B cell (primary cell): Measurements from ENCODE around the gene TMEM234. TPM values are rescaled to one million over a fixed set of nuclear protein-coding genes. Genes with fewer than 3 reads are reported as not detected.

Experiments used
- ATAC-seq: fragments of 200-7000 bp; cut with Tn5 transposase; one replicate; pipeline ENCODE4 v1.10.0; 2021; ENCODE audit warnings: low read depth, mild to moderate bottlenecking, moderate number of reproducible peaks, moderate library complexity
- CTCF ChIA-PET: fragments of 350-600 bp; sonication (Branson Sonifier 250); formaldehyde crosslinking; loops from one replicate; lab custom pipeline; 2021; ENCODE audit warnings: antibody characterized with exemption, inconsistent platforms; lab: Charles Lee
- POLR2A ChIA-PET: fragments of 350-600 bp; sonication (Branson Sonifier 250); formaldehyde crosslinking; loops from one replicate; lab custom pipeline; 2021; ENCODE audit warnings: antibody characterized with exemption; lab: Charles Lee
- DNase-seq: peaks from one replicate; pipeline ENCODE4 v3.0.0; 2013
- H2AFZ ChIP-seq: 2 replicates; pipeline ENCODE4 v1.6.1; 2012; ENCODE audit warnings: mild to moderate bottlenecking, low read depth, low read length; ENCODE audit not compliant: insufficient read depth, poor library complexity, severe bottlenecking
- H3K27ac ChIP-seq, 2 donors: 1 replicate in 1 of 2; 2 replicates in 1 of 2; pipeline ENCODE4 v1.5.1; 2012 to 2013; ENCODE audit warnings: low read length in 2 of 2, mild to moderate bottlenecking in 2 of 2, moderate library complexity in 1 of 2
- H3K27me3 ChIP-seq, 4 experiments: fragments of 200-600 bp in 1 of 4; sonication (generic) in 1 of 4; replicated peaks in 1 of 4; 1 replicate in 2 of 4; 2 replicates in 2 of 4; pipeline versions ENCODE4 v1.6.1 to v1.7.0; 2013 to 2016; ENCODE audit warnings: low read length in 3 of 4, mild to moderate bottlenecking in 2 of 4, mixed read lengths in 1 of 4, moderate library complexity in 1 of 4; ENCODE audit not compliant: insufficient read depth in 4 of 4, control insufficient read depth in 3 of 4; ENCODE audit errors: control extremely low read depth in 1 of 4
- H3K36me3 ChIP-seq, 2 experiments: replicated peaks in 1 of 2; 1 replicate in 1 of 2; 2 replicates in 1 of 2; pipeline versions ENCODE4 v1.6.1 to v1.7.1; 2013; ENCODE audit warnings: low read length in 1 of 2; ENCODE audit not compliant: insufficient read depth in 2 of 2, control insufficient read depth in 1 of 2; ENCODE audit errors: control extremely low read depth in 1 of 2, extremely low read depth in 1 of 2
- H3K4me1 ChIP-seq, 2 donors: fragments of 200-600 bp in 1 of 2; sonication (generic) in 1 of 2; 1 replicate in 1 of 2; 2 replicates in 1 of 2; pipeline versions ENCODE4 v1.5.1 to v1.6.1; 2013 to 2017; ENCODE audit warnings: low read length in 2 of 2; ENCODE audit not compliant: control insufficient read depth in 2 of 2, insufficient read depth in 2 of 2
- H3K4me2 ChIP-seq: replicated peaks from 2 replicates; pipeline ENCODE3; 2012; ENCODE audit warnings: mild to moderate bottlenecking, low read depth, low read length; ENCODE audit not compliant: poor library complexity, severe bottlenecking
- H3K4me3 ChIP-seq, 5 experiments: fragments of 200-600 bp in 1 of 5; sonication (generic) in 1 of 5; 1 replicate in 3 of 5; 2 replicates in 2 of 5; pipeline versions ENCODE4 v1.5.1 to v1.7.0; 2011 to 2016; ENCODE audit warnings: low read length in 4 of 5, mild to moderate bottlenecking in 4 of 5, low read depth in 2 of 5, control low read depth in 1 of 5, moderate library complexity in 1 of 5; ENCODE audit not compliant: insufficient read depth in 1 of 5; ENCODE audit errors: control extremely low read depth in 1 of 5, extremely low read depth in 1 of 5
- H3K79me2 ChIP-seq: fragments of 200-600 bp; sonication (generic); one replicate; pipeline ENCODE4 v1.6.0; 2016; ENCODE audit warnings: low read length; ENCODE audit not compliant: control insufficient read depth, insufficient read depth
- H3K9ac ChIP-seq: fragments of 200-600 bp; sonication (generic); 2 replicates; pipeline ENCODE4 v1.6.1; 2017; ENCODE audit warnings: mild to moderate bottlenecking, low read length, moderate library complexity
- H3K9me3 ChIP-seq, 3 donors: one replicate each; pipeline versions ENCODE4 v1.6.1 to v1.7.1; 2013; ENCODE audit warnings: low read length in 2 of 3; ENCODE audit not compliant: control insufficient read depth in 2 of 3, insufficient read depth in 1 of 3; ENCODE audit errors: control extremely low read depth in 1 of 3
- H4K20me1 ChIP-seq: 2 replicates; pipeline ENCODE4 v1.6.0; 2012; ENCODE audit warnings: mild to moderate bottlenecking, low read length; ENCODE audit not compliant: insufficient read depth, control insufficient read depth, poor library complexity, severe bottlenecking
- H3K27ac Mint-ChIP-seq: one replicate; pipeline ENCODE4 v1.8.0; 2021; ENCODE audit warnings: mixed read lengths
- H3K27me3 Mint-ChIP-seq: one replicate; pipeline ENCODE4 v1.8.0; 2021; ENCODE audit warnings: mixed read lengths
- H3K4me1 Mint-ChIP-seq: one replicate; pipeline ENCODE4 v1.8.0; 2021; ENCODE audit warnings: mixed read lengths
- H3K4me3 Mint-ChIP-seq: one replicate; pipeline ENCODE4 v1.8.0; 2021; ENCODE audit warnings: mixed read lengths
- H3K9me3 Mint-ChIP-seq: one replicate; pipeline ENCODE4 v1.8.0; 2022; ENCODE audit warnings: mixed read lengths; ENCODE audit not compliant: insufficient read depth
- EZH2 ChIP-seq: IDR thresholded peaks from 2 replicates; pipeline ENCODE4 v1.6.1; 2012; ENCODE audit warnings: borderline replicate concordance, low read depth, mild to moderate bottlenecking, moderate library complexity, low read length; ENCODE audit not compliant: insufficient read depth, poor library complexity, severe bottlenecking
- WGBS: methylation state at CpG from one replicate; pipeline ENCODE4 v1.1.5; 2013; ENCODE audit warnings: missing lambda C conversion rate; ENCODE audit not compliant: insufficient coverage; 5-methylcytosine and 5-hydroxymethylcytosine counted together
- intact Hi-C: fragments of 100-400 bp; cut with micrococcal nuclease; formaldehyde crosslinking; loops from one replicate; pipeline ENCODE4 v1.10.0; 2022
- polyA minus RNA-seq: library from RNA; depleted of rRNA, polyadenylated mRNA; stranded (reverse); fragments of >200 nt; gene quantifications from 2 replicates; pipeline ENCODE4 v1.2.3, GENCODE V29; 2012
- polyA plus RNA-seq: library from polyadenylated mRNA; depleted of rRNA; stranded (reverse); fragments of >200 nt; gene quantifications from 2 replicates; pipeline ENCODE4 v1.2.3, GENCODE V29; 2012
- total RNA-seq, 2 donors: library from RNA; stranded (reverse); fragments of 120-200 nt in 1 of 2; gene quantifications; 1 replicate in 1 of 2; 2 replicates in 1 of 2; pipeline versions ENCODE4 v1.2.3 to v1.2.4, GENCODE V29; 2013 to 2022
- TF ChIP-seq, protein P1 (sequence below): fragments of 200-600 bp; IDR thresholded peaks from one replicate; pipeline ENCODE4 v1.8.0; 2022; ENCODE audit warnings: antibody characterized with exemption, mild to moderate bottlenecking

Gene TMEM234
- 50.4 and 60.8 TPM in 2 replicates for total RNA-seq
- 13.1 TPM for total RNA-seq (2013)
- polyA plus RNA-seq: 22.0 and 22.3 TPM in 2 replicates
- 16.2 and 25.4 TPM in 2 replicates for polyA minus RNA-seq

DNA sequence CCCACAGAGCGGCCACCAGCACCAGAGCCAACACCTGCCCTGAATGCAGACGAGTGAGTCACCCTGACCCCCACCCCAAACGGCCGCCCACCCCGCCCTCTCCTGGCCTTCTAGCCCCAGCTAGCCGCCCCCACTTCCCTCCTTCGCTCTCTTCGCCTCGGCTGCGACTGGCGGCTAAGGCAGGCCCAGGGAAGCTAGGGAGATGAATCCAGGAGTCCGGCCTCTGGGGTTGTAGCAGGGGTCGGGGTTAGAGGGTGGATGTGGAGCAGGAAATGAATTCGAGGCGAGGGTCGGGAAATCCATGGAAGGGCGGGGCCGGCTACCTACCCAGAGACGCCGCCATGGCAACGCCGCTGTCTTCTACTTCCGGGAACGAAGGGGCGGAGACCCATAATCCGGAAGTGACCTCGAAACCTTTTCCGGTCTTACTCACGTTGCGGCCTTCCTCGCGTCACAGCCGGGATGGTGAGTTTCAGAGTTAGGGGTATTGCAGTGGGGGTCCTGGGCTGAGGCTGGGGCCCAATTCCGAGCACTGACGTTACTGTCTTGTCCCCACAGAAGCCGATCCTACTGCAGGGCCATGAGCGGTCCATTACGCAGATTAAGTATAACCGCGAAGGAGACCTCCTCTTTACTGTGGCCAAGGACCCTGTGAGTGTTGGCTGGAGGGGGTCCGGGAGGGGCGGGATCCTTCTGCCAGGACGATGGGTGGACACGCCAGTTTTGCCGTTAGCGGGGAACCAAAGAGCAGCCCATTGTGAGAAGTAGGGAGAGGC lies at the start of gene TMEM234, which contains the start of gene EIF3I:
TSS of gene TMEM234 (minus strand) at position 374 of the 776 bp plus-strand sequence. CDS start at position 343, 31 bp downstream.
TSS of gene EIF3I (plus strand) at position 428 of the 776 bp plus-strand sequence. CDS start at position 463, 35 bp downstream.
- H3K4me3 Mint-ChIP-seq: peak within 1 kb of the TSS; percentile 97
- intact Hi-C loops: loop anchor here (1.0 kb wide), 8 partner anchors 18 to 172 kb away; partner anchors contain the start of genes BSDC1, HDAC1, MARCKSL1 and TXLNA
- H3K4me2 ChIP-seq: peak within 1 kb of the TSS; percentile 87
- CTCF ChIA-PET: interaction anchor here (1.0 to 3.6 kb wide), 4 partner anchors 18 to 95 kb away, joined by 3 to 15 read pairs (median 8); partner anchors contain the start of genes CCDC28B and HDAC1
- H3K36me3 ChIP-seq: peaks cover 3 to 35% of the 10 kb centered on the region in 2 experiments
- no peaks in the 10 kb centered on the region for H3K27me3 Mint-ChIP-seq
- peak within 1 kb of the TSS; percentile 61 to 99 (median 93) for H3K4me3 ChIP-seq
- H3K79me2 ChIP-seq: peaks cover 47% of the 10 kb centered on the region
- peak within 1 kb of the TSS; percentile 72 to 94 for H3K27ac ChIP-seq
- peaks cover 43% of the 10 kb centered on the region for H3K4me1 Mint-ChIP-seq
- no peaks in the 10 kb centered on the region for H3K27me3 ChIP-seq
- no peak for TF ChIP-seq EZH2
- TF ChIP-seq, protein P1, sequence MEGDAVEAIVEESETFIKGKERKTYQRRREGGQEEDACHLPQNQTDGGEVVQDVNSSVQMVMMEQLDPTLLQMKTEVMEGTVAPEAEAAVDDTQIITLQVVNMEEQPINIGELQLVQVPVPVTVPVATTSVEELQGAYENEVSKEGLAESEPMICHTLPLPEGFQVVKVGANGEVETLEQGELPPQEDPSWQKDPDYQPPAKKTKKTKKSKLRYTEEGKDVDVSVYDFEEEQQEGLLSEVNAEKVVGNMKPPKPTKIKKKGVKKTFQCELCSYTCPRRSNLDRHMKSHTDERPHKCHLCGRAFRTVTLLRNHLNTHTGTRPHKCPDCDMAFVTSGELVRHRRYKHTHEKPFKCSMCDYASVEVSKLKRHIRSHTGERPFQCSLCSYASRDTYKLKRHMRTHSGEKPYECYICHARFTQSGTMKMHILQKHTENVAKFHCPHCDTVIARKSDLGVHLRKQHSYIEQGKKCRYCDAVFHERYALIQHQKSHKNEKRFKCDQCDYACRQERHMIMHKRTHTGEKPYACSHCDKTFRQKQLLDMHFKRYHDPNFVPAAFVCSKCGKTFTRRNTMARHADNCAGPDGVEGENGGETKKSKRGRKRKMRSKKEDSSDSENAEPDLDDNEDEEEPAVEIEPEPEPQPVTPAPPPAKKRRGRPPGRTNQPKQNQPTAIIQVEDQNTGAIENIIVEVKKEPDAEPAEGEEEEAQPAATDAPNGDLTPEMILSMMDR: no peak
- peak within 1 kb of the TSS; percentile 98 for H3K27ac Mint-ChIP-seq
- H3K9me3 ChIP-seq: no peaks in the 10 kb centered on the region
- peak; percentile 86 for ATAC-seq
- H3K9ac ChIP-seq: peak within 1 kb of the TSS; percentile 97
- peak within 1 kb of the TSS; percentile 80 for H2AFZ ChIP-seq
- no peaks in the 10 kb centered on the region for H3K9me3 Mint-ChIP-seq
- under 1% methylated on average over 38 of the region's 46 CpGs for WGBS
- peaks cover 8% of the 10 kb centered on the region for H4K20me1 ChIP-seq
- H3K4me1 ChIP-seq: peaks cover 28 to 30% of the 10 kb centered on the region in 2 donors
- peak; percentile 94 for DNase-seq
- POLR2A ChIA-PET: interaction anchor here (0.6 to 2.0 kb wide), 10 partner anchors 11 to 768 kb away, joined by 3 to 9 read pairs (median 4); partner anchors contain the start of genes IQCC and MARCKSL1
